Measurements from ENCODE around the gene THAP4. TPM values are rescaled to one million over a fixed set of nuclear protein-coding genes. Genes with fewer than 3 reads are reported as not detected.
A peak's percentile ranks its signal among the peaks of the same experiment; 100 is the strongest.

Gene THAP4, protein sequence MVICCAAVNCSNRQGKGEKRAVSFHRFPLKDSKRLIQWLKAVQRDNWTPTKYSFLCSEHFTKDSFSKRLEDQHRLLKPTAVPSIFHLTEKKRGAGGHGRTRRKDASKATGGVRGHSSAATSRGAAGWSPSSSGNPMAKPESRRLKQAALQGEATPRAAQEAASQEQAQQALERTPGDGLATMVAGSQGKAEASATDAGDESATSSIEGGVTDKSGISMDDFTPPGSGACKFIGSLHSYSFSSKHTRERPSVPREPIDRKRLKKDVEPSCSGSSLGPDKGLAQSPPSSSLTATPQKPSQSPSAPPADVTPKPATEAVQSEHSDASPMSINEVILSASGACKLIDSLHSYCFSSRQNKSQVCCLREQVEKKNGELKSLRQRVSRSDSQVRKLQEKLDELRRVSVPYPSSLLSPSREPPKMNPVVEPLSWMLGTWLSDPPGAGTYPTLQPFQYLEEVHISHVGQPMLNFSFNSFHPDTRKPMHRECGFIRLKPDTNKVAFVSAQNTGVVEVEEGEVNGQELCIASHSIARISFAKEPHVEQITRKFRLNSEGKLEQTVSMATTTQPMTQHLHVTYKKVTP
- 60.5 TPM for polyA plus RNA-seq (2012; ENCODE audit: insufficient read depth, insufficient read length)

DNA sequence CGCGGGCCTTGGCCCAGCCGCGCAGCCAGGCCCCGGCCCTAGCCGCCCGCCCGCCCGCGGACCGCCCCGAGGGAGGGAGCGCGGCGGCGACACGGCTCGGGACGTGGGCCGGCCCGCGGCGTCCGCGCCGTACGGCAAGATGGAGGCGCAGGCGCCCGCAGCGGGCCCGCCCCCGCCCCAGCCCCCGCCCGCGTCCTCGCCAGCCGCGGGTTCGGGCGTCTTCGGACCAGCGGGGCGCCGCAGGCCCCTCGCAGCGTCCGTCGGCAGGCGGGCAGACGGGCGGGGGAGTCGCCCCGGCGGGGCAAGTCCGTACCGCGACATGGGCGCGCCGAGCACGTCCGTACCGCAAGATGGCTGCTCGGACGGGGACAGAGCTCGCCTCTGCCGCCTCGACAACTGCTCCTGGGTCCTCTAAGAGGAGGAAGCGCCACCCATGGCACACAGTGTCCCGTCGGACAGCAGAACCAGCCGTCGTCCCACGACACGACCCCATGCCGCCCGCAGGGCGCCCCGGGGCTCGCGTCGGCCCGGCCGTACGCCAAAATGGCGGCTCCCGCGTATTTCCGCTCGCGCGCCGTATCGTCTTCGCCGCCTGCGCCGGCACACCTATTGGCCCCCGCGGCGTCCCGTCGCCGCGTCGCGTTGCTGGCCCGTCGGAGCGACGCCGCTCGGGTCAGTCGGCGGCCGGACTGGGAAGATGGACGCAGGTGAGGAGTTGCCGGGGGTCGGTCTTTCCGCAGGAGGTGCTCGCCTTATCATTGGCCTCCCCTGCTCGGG, at the start of gene THAP4, which contains the start of gene ATG4B:
TSS of gene THAP4 (minus strand) at position 141 of the 777 bp plus-strand sequence. CDS start 141 bp downstream, outside the sequence.
TSS of gene ATG4B (plus strand) at position 676 of the 777 bp plus-strand sequence. CDS start at position 698, 22 bp downstream.
- peak within 1 kb of the TSS; percentile 82 for H3K4me3 ChIP-seq (ENCODE audit: low read length)
- peak; percentile 65 for DNase-seq (ENCODE audit: low read depth, low spot score)

DNA sequence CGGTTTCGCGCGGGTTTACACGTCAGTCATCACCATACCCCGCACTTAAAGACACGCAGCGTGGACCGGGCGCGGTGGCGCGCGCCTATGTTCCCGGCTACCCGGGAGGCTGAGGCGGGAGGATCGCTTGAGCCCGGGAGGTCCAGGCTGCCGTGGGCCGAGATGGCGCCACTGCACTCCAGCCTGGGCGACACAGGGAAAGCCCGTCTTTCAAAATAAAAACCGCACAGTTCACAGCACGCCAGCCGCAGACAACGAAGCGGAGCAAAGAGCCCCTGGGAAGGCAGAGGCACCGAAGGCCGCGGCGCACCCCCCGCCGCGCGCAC, 49.3 kb upstream of the THAP4 start:
- H3K4me3 ChIP-seq (ENCODE audit: low read length), result peak overlapping the region; percentile 95
- no peak for DNase-seq (ENCODE audit: low read depth, low spot score)

DNA sequence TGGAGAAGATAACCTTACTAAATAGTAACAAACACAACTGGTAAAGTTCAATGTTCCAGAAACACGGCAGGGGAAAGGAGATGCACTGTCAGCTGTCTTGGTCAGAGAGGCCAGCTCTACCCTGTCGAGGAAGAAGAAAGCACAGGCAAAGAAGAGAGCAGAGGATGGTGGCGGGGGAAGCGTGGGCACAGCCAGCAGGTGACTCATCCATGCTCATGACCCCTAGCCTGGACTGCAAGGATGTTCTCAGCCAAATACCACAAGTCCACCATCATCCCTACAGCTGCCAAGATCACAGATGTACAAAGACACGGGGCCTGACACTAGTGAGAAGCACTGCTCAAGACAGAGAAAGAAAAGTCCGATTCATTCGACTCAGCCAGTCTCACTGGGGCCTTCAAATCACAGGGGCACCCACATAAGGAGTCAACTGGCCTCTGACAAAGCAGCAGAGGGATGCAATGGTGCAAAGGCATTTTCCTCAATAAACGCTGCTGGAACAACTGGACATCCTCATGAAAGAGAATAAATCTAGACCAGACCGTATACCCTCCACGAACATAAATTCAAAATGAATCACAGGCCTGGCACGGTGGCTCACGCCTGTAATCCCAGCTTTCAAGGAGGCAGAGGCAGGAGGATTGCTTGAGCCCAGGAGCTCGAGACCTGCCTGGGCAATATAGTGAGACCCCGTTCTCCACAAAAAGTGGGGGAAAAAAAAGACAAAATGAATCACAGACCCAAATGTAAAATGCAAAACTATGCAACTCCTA, 44.1 kb upstream of the THAP4 start:
- no peak overlapping the region for H3K4me3 ChIP-seq (ENCODE audit: low read length)
- no peak for DNase-seq (ENCODE audit: low read depth, low spot score)

DNA sequence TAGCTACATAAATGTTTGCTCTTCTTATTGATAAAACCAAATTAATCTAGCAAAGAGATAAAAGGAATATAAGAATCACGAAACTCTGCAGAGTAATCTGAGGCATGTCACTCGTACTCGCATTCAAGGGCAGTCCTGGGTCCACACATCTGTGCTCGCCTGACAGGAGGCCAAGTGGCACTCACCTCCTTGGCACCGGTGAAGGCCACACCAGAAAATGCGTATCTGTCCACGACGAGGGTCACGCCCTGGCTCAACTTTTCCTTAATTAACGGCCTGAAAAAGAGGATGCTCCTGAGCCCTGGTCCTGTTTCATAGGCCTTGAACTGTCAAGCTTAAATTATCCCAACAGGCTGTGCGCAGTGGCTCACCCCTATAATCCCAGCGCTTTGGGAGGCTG, 43.1 kb upstream of the THAP4 start:
- H3K4me3 ChIP-seq (ENCODE audit: low read length), result no peak overlapping the region
- DNase-seq (ENCODE audit: low read depth, low spot score), result no peak

DNA sequence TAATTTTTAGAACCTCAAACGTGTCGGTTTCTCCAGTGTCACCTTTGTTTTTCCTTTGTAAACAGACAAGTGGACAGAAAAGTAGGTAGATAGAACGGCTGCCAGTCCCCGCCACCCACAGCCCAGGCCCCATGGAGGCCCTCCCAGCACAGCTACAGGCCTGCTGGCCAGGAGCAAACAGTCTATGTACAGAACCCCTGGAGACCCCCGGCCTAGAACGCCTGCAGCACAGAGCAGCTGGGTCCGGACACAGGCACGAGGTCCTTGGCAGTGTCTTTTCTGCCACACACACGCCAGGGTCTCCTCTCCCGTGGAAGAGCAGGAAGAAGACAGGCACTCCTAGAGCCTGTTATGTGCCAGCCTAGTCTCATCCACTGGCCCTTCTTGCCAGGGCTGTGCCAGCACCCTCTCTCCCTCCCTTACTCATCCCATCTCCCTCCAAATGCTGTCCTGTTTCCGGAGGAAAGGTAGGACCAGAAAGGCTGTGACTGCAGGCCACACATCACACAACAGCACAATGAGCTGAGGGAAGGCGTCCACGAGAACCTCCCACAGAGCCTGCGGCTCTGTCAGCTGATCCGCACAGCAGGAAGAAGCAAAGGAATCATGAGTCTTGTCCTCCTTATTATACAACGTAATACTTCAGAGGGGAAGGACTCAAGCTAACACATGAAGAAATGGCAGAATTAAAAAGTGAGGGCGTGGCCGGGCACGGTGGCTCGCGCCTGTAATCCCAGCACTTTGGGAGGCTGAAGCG, 42.0 kb upstream of the THAP4 start:
- no peak overlapping the region for H3K4me3 ChIP-seq (ENCODE audit: low read length)
- no peak for DNase-seq (ENCODE audit: low read depth, low spot score)

DNA sequence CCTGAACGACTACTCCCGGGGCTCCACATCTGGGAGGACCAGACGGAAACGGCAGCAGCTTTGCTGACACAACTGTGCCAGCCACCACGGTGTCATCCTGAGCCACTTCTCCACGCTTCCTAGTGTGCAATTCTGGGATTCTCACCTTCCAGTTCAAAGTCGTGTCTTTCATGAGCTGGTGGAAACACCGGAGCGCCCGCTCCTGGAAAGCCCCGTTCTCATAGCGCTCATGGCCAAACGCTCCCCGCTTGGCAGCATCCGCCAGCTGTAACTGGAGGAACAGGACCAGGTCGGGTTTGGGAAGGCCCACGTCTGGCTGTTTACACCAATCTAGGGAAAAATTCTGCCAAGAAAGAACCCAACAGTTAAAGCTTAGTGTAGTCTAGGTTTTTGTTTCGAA, 41.3 kb upstream of the THAP4 start:
- no peak for DNase-seq (ENCODE audit: low read depth, low spot score)
- H3K4me3 ChIP-seq (ENCODE audit: low read length), result no peak overlapping the region

DNA sequence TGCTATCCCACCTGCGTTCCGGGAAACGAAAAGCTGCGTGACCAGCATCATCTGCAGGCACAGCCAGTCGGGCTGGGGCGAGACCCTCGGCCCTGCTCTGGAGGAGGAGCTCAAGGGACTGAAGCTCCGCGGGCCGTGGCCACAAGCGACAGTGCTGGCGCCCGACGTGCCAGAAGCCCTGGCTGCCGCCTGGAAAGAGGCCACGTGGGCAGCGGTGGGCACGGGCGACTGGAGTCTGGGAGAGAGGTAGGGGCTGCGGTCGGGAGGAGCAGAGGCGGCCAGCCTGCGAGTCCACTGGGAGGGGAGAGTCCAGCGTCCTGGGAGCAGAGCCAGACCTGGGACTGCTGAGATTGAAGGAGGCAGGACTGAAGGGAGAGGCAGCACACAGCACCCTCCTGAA, 40.4 kb upstream of the THAP4 start:
- H3K4me3 ChIP-seq (ENCODE audit: low read length), result no peak overlapping the region
- DNase-seq (ENCODE audit: low read depth, low spot score), result no peak

DNA sequence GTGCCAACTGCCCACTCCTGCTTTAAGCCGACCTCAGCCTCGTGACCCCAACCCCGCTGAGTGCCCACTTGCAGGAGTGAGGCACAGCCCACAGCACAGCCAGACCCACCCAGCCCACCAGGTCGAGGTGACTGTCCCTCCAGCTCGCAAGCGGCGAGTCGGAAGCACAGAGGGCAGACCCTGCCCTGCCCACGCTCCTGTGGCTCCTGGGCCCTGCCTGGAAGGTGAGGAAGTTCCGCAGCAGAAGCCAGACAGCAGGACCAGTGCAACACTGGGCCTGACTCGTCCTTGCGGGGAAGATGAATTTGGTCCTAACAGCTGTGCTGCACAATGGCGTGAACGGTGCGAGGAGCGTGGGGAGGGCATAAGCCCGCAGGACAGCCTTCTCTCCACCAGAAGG, 39.7 kb upstream of the THAP4 start:
- no peak for DNase-seq (ENCODE audit: low read depth, low spot score)
- H3K4me3 ChIP-seq (ENCODE audit: low read length), result no peak overlapping the region

DNA sequence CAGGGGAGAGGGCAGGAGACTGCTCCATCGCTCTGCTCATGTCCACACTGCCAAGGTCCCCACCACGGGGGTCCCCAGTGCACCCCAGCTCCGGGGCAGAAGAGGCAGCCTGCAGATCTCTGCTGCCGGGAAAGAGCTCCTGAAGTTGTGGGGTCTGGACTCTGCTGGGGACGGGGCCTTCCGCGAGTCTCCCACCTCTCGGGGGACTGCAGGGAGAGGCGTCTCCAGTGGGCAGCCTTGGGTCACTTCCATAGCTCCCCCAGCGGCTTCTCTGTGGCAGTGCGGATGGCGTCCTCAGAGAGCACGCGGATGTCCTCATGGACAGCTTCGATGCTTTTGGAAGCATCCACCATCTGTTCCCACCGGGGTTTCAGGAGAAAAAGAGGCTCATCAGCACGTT, 38.9 kb upstream of the THAP4 start:
- DNase-seq (ENCODE audit: low read depth, low spot score), result no peak
- H3K4me3 ChIP-seq (ENCODE audit: low read length), result no peak overlapping the region

DNA sequence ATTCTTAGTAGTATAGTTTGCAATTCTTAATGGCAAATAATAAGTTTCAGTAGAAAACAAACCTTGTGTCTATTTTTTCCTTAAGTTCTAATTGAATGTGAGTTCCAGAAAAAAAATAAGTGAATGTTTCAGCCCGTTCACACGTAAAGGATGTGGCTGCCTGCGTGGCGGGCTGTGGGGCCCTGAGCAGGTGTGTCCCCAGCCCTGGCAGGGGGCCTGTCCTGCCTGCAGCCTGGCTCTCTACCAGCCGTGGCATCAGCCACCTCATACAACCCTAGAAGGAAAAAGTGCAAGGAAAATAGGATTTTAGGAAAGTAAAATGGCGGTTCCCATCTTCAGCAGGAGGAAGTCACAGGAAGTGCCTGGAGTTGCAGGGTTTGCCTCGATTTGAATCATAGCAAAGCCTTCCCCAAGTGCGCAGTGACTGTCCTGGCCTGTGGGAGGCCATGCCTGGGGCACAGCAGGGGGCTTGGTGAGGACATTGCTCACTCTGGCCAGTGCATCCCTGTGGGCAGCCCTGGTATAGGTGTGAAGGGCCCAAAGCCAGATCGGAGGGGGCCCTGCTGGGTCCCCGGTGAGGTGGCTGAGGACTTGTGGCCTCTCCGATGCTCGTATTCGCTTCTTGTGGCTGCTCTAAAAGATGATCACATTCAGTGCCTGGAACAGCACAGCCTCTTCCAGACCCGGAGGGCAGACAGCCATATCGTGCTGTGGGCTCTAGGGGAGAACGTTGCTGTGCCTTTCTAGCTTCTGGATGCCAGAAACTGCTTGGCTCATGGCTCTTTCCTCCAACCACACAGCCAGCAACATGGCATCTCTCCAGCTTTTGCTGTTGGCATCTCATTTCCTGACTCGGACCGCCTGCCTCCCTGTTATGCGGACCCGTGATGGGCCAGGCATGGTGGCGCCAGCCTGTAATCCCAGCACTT, 37.1 kb upstream of the THAP4 start:
- H3K4me3 ChIP-seq (ENCODE audit: low read length), result no peak overlapping the region
- DNase-seq (ENCODE audit: low read depth, low spot score), result no peak

DNA sequence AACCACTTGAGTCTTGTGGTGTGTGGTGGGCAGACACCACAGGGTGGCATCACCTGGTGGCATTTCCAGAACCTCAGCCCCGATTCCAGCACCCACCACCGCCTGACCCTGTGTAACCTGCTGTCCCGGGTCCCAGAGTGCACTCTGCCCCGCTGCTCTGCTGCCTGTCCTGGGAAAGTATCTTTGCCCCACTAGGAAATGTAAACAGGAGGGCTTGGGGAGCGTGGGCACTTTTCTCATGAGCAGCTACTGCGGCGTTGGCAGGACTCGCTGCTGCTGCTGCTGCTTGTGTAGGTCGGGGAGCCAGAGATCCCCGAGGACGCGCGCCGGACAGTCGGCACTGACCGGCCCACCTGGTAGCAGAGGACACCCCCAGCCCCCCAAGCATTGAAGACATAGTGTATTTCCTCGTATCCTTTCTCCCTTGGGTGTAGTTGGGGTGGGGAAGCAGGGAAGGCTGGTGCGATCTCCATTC, 36.3 kb upstream of the THAP4 start:
- no peak overlapping the region for H3K4me3 ChIP-seq (ENCODE audit: low read length)
- DNase-seq (ENCODE audit: low read depth, low spot score), result no peak

DNA sequence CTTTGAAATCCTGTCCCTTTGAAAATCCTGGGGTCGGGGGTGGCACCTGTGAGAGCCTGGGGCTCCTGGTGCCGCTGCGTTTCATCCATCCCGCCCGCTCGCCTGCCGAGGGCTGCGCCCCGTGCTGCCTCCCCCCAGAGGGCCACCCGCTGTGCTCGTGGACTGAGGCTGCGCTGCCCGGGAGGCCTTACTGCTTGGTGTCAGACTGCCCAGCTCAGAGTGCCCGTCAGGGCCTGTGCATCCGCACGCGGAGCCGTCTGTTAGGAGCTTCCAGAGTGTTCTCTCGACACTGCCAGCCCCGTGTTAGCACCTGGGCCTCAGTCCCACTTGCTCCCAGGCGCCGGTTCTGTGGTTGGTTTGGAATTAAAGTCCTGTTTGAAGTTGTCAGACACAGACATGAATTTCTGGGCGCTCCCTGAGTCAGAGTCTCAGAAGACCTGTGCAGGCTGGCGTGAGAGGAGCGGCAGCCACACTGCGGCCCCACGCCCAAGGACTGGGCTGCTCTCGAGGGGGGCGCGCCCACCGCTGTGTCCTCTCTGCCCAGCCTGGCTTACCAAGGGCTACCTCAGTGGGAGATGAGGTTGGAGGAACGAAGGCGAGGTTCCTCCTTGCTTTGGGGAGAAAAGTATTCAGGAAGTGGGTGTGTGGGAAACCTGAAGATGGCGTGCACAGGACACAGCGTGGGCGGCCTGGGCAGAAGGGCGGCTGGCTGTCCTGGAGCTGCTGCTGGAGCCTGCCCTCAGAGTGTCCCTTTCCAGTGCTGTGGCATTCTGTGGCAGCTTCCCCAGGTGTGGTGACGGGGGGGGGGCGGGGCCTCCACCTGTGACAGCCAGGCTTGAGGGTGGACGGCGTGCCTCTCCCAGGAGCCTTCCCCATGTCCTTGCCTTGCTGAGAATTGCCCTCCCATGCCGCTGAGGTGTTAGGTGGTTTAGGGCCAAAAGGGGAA, 35.6 kb upstream of the THAP4 start:
- no peak overlapping the region for H3K4me3 ChIP-seq (ENCODE audit: low read length)
- DNase-seq (ENCODE audit: low read depth, low spot score), result no peak

DNA sequence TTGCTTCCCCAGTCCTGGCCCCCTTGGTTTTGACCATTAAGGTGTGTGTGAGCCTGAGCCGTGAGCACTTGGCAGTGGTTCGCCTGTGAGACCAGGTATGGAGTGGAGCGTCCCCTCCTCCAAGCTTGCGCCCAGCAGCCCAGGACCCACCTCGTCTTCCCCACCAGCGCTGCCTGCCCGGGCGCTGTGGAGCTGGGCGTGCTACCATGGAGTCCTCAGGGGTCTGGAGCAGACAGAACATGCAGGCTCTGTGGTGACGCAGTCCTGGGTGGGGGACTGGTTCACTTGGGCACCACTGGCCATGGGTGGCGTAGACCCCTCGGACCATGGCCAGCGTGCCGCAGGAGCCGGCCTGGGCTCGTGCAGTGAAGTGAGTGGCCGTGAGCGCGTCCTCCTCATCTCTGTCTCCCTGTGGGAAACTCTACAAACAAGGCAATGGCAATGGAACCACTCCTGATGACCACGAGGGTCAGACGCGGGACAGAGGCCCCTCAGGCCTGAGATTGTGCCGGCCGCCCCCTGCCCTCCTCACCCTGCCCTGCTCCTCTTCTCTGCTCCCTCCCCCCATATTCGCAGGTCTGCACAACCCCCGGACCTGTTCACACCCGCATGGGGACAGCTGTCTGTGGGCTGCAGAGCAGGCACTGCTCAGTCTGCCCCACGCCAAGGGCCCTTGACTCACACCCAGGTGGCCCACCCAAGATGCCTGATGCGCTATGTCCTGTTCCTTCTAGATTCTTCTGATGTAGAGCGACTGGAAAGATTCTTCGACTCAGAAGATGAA, 34.7 kb upstream of the THAP4 start:
- no peak for DNase-seq (ENCODE audit: low read depth, low spot score)
- H3K4me3 ChIP-seq (ENCODE audit: low read length), result no peak overlapping the region

DNA sequence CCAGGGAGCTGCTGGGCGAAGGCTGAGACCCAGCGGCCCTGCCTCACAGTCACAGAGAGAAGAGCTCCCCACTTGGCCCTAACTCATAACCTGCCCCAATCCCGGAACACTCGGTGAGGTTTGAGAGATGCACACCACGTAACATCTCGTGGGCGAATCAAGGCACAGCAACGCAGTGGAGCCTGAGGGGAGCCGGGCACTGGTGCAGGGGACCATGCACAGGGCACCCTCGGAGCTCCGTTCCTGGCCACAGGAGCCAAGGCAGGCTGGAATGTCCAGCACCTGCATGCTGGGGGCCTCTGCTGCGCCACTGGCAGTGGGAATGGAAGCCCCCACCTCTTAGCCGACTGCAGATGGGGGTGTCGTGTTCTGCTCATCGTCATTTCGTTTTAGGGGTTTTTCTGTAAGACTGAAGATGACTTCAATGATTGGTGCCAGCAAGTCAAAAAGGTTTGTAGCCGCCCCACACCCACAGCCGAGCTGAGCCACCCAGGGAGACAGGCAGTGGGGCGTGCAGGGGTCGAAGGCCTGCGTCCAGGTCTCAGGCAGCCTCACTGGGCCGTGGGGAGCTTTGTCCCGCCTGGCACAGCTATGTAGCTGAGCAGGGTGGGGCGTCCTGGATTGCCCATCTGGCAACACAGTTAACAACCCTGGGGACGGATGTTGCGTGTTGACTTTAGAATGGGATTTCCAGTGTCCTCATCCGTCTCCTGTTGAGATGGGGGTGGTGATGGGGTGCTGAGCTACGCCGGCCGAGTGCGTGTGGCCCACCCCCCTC, 33.6 kb upstream of the THAP4 start:
- no peak for DNase-seq (ENCODE audit: low read depth, low spot score)
- no peak overlapping the region for H3K4me3 ChIP-seq (ENCODE audit: low read length)

DNA sequence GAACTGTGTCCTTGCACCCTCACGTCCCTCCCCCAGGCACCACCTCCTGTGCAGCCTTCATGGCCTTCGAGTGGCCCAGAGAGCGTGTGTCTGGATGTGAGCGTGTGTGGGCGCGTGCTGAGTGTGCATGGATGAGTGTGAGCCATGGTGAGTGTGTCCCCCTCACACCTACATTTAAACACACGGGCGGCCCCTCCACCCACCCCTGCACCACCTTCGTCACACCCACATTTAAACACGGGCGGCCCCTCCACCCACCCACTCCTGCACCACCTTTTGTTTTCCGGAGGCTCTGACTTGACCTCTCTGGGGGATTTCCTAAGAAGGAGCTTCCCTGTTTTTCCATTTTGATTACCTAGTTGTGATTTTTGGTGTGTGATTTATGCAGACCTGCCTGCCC, 31.9 kb upstream of the THAP4 start:
- no peak overlapping the region for H3K4me3 ChIP-seq (ENCODE audit: low read length)
- DNase-seq (ENCODE audit: low read depth, low spot score), result no peak

Data from Jurkat, Clone E6-1 (cell line).